ENCODE data around the gene MLC1. TPM values are rescaled to one million over a fixed set of nuclear protein-coding genes. Genes with fewer than 3 reads are reported as not detected.

Gene MLC1
- total RNA-seq, 4 donors from 2014 or later: 0.42 TPM; not detected in 3

- H3K9me3 ChIP-seq: no peaks in the 10 kb centered on the region
- H3K36me3 ChIP-seq: no peaks in the 10 kb centered on the region
- in situ Hi-C loops (cut with MboI; ENCODE audit: low sequenced_read_pairs in 4 of 4) (no loop called here), intact Hi-C loops (cut with DNase I; ENCODE audit: low total_unique reads) (no loop called here)
- H3K27me3 ChIP-seq: peaks cover 10 to 22% (median 13%) of the 10 kb centered on the region in 3 donors
- no peaks in the 10 kb centered on the region for H3K4me1 ChIP-seq
- TF ChIP-seq CTCF (IDR thresholded peaks at IDR 0.05 in 4 of 5, conservative IDR thresholded peaks at IDR 0.05 in 1 of 5): no peak
- TF ChIP-seq POLR2A (IDR thresholded peaks at IDR 0.05): no peak
- ATAC-seq (no peak), DNase-seq (no peak)
- no peak overlapping the region for H3K4me3 ChIP-seq
- H3K27ac ChIP-seq: no peak overlapping the region
Observed at GRCh38 chr22:50068096-50068495, 17.1 kb downstream of the MLC1 start.

GRCh38 chr22:50067244-50067643 lies 18.0 kb downstream of the MLC1 start:
- no peaks in the 10 kb centered on the region for H3K9me3 ChIP-seq
- ATAC-seq: no peak
- DNase-seq: no peak
- intact Hi-C loops (cut with DNase I; ENCODE audit: low total_unique reads) (no loop called here), in situ Hi-C loops (cut with MboI; ENCODE audit: low sequenced_read_pairs in 4 of 4) (no loop called here)
- H3K4me1 ChIP-seq: no peaks in the 10 kb centered on the region
- peaks cover 10 to 19% (median 11%) of the 10 kb centered on the region in 3 donors for H3K27me3 ChIP-seq
- TF ChIP-seq CTCF (IDR thresholded peaks at IDR 0.05 in 4 of 5, conservative IDR thresholded peaks at IDR 0.05 in 1 of 5) (no peak), POLR2A (IDR thresholded peaks at IDR 0.05) (no peak)
- no peak overlapping the region for H3K4me3 ChIP-seq
- H3K27ac ChIP-seq: no peak overlapping the region
- no peaks in the 10 kb centered on the region for H3K36me3 ChIP-seq

- no peak for ATAC-seq
- H3K27me3 ChIP-seq: peaks cover 21 to 32% (median 27%) of the 10 kb centered on the region in 3 donors
- in situ Hi-C loops (cut with MboI; ENCODE audit: low sequenced_read_pairs in 4 of 4): no loop called here
Observed at GRCh38 chr22:50064453-50064852, 20.8 kb downstream of the MLC1 start.

GRCh38 chr22:50063589-50064393 lies 21.4 kb downstream of the MLC1 start:
- intact Hi-C loops (cut with DNase I; ENCODE audit: low total_unique reads): no loop called here
- ATAC-seq (no peak), DNase-seq (no peak)
- Histone ChIP-seq H3K4me3 (no peak overlapping the region), H3K4me1 (no peaks in the 10 kb centered on the region), H3K9me3 (no peaks in the 10 kb centered on the region), H3K27ac (no peak overlapping the region), H3K27me3 (peaks cover 28 to 39% (median 34%) of the 10 kb centered on the region in 3 donors), H3K36me3 (no peaks in the 10 kb centered on the region)
- in situ Hi-C loops (cut with MboI; ENCODE audit: low sequenced_read_pairs in 4 of 4): no loop called here
- TF ChIP-seq POLR2A (IDR thresholded peaks at IDR 0.05): no peak

More at GRCh38 chr22:50064453-50064852, 20.8 kb downstream of the MLC1 start:
- no peak for DNase-seq
- no peaks in the 10 kb centered on the region for H3K9me3 ChIP-seq
- no peaks in the 10 kb centered on the region for H3K4me1 ChIP-seq
- no peak overlapping the region for H3K4me3 ChIP-seq
- no peak overlapping the region for H3K27ac ChIP-seq
- intact Hi-C loops (cut with DNase I; ENCODE audit: low total_unique reads): no loop called here
- no peak for TF ChIP-seq POLR2A (IDR thresholded peaks at IDR 0.05)
- no peak for TF ChIP-seq CTCF (IDR thresholded peaks at IDR 0.05 in 4 of 5, conservative IDR thresholded peaks at IDR 0.05 in 1 of 5)
- H3K36me3 ChIP-seq: no peaks in the 10 kb centered on the region

GRCh38 chr22:50062509-50063135 lies 22.6 kb downstream of the MLC1 start:
- H3K9me3 ChIP-seq: no peaks in the 10 kb centered on the region
- H3K36me3 ChIP-seq: no peaks in the 10 kb centered on the region
- H3K27me3 ChIP-seq: peaks cover 37 to 45% (median 39%) of the 10 kb centered on the region in 3 donors
- H3K27ac ChIP-seq: no peak overlapping the region
- intact Hi-C loops (cut with DNase I; ENCODE audit: low total_unique reads): no loop called here
- in situ Hi-C loops (cut with MboI; ENCODE audit: low sequenced_read_pairs in 4 of 4): no loop called here
- no peak for TF ChIP-seq POLR2A (IDR thresholded peaks at IDR 0.05)
- TF ChIP-seq CTCF (IDR thresholded peaks at IDR 0.05 in 4 of 5, conservative IDR thresholded peaks at IDR 0.05 in 1 of 5): no peak
- no peaks in the 10 kb centered on the region for H3K4me1 ChIP-seq
- no peak overlapping the region for H3K4me3 ChIP-seq
- ATAC-seq: no peak
- no peak for DNase-seq
